Activated CD4-positive, alpha-beta T cell treated with anti-CD3 and anti-CD28 coated beads, Interleukin-2, amount 50 U/mL, for 1 hour (primary cell): Measurements from ENCODE around the gene NELL2.

Source experiments
- DNase-seq: peaks from one replicate; pipeline ENCODE4 v3.0.0-alpha.2; 2020

NELL2 gene

GRCh38 chr12:44603701-44604100 is 272.4 kb downstream of the NELL2 start:
- DNase-seq, result no peak

GRCh38 chr12:44592626-44593025 is 283.5 kb downstream of the NELL2 start:
- no peak for DNase-seq

DNA sequence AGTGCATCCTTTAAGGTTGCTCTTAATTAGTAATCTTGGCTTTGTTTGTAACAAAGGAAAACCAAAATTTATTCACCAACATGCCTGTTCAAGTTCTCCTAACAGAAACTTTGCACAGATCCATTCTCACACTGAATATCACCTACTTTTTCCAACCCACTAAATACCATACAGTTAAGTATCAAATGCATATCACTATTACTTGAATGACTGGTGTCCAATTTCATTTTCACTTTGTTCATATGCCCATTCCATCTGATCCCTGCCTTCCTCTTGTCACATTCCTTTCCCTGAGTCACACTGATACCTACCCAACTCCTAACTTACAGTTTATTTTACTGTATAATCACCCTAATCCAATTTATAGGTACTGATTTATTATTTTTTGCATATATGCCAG is 286.4 kb downstream of the NELL2 start:
- no peak for DNase-seq

- no peak for DNase-seq
Observed at GRCh38 chr12:44588651-44589050, 287.5 kb downstream of the NELL2 start.

- DNase-seq, result no peak
Observed at GRCh38 chr12:44584625-44585024, 291.5 kb downstream of the NELL2 start.

- no peak for DNase-seq
Observed at GRCh38 chr12:44582521-44582920, 293.6 kb downstream of the NELL2 start.

DNA sequence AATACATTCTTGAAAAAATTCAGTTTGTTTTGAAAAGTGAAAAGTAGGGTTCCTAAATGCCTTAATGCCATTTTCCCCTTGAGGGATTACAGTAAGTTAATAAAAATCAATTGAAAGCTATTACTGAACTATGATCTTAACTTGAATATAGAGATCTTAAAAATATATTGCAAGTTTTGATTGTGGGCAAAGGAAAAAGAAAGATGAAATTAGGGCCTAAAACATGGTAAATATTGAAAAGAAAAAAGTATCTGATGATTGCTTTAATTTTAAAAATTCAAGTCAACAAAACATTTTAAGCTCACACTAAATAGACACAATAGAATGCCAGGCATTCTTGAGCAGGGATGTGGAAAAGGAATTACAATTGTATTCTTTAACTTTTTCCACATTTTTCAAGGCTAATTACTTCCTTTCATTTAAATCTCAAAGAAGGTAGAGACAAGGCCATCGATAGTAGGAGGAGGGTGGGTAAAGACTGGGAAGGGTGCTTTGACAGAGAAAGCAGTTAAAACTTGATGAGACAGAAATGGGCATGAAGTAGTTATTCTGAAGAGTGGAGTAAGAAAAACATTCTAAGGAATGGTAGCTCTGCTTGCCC is 294.4 kb downstream of the NELL2 start:
- DNase-seq, result no peak

- no peak for DNase-seq
Observed at GRCh38 chr12:44574586-44574985, 301.5 kb downstream of the NELL2 start.

DNA sequence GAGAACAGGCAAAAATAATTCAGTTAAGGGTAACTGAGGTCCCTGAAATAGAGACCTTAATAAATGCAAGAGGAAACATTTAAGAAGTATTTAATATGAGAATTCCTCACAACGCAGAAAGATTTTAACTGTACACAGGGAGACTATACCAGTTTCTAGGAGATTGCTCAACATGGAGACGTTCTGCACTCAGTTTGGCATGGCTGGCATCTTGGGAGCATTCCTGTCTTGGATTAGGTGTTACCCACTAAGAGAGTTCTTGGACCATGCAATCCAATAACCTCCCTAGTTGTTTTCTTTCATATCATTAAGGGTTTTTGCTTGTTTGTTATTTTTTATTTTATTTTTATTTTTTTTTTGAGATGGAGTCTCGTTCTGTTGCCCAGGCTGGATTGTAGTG is 302.4 kb downstream of the NELL2 start:
- DNase-seq, result no peak

DNA sequence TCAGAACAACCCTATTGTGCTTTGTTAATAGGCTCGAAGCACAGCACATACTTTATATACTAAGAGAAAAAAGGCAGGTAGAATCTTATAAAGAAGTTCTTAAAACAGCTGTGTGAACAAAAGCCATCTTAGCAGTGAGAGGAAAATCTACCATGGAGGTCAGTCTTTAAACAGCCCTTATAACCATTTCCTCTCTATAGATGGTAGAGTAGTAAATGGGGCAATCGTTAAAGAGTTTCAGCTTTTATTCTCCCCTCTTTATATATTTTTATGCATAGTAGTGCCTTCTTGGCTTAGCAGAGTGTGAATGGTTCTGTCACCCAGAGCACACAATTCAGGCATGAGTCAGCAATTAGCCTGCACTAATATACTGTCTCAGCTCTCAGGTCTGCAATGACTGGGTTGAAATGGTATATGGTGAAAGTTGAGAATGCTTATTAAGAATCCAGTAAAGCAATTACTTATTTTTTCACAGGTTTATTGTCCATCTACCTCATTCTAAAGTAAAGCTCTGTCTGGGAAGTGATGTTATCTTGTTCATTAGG is 305.0 kb downstream of the NELL2 start:
- DNase-seq, result no peak

DNA sequence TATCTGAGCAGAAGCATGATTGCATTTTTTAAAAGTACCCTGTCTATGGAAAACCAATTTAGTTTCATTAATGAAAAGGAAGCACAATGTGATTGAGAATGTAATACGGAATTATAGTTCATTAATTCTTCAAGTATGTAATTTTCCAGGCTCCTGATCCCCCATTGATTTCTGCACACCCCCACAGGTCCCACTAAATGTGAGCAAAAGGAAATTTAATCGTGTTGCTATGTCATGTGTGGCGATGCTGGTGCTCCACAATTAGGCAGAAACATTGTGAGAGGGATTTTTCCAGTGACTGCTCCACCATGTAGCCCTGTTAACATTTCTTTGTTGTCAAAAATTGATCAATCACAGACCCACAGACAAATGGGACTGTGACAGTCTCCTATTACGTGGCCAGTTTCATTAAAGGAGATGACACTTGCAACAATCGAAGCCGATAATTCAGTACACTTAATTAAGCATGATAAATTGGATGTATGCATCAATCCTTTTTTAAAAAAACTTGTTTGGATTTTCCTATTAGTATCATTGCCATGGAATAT is 306.0 kb downstream of the NELL2 start:
- DNase-seq, result no peak

- no peak for DNase-seq
Observed at GRCh38 chr12:44565163-44565562, 311.0 kb downstream of the NELL2 start.

GRCh38 chr12:44563486-44563885 is 312.6 kb downstream of the NELL2 start:
- DNase-seq, result no peak

GRCh38 chr12:44558340-44559100 is 317.6 kb downstream of the NELL2 start:
- DNase-seq, result no peak

- DNase-seq, result no peak
Observed at GRCh38 chr12:44555454-44555853, 320.7 kb downstream of the NELL2 start.

DNA sequence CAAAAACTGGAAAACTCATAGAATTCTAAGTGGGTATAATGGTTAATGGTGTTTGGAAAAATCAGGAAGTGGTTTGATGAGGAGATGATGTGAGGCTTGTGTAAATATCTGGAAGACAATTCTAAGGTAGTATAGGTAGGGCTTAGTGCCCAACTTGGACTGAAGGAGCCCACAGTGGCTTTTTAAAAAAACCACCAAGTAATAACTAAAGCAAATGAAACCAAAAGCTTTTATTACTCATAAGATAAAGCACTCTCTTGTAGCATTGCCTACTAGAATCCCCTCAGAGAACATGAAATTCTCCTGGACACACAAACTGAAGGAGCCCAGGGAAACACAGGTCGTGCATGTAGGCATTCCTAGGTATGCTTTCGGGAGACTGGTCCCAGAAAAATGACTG is 324.5 kb downstream of the NELL2 start:
- no peak for DNase-seq

DNA sequence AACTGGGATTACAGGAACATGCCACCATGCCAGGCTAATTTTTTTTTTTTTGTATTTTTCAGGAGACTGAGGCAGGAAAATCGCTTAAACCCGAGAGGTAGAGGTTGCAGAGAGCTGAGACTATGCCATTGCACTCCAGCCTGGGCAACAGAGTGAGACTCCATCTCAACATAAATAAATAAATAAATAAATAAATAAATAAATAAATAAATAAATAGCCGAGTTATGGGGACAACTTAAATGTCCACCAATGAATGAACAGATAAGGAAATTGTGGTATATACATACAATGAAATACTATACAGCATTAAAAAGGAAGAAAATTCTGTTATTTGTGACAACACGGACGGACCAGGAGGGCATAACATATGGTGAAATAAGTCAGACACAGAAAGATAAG is 325.7 kb downstream of the NELL2 start:
- DNase-seq, result no peak

DNA sequence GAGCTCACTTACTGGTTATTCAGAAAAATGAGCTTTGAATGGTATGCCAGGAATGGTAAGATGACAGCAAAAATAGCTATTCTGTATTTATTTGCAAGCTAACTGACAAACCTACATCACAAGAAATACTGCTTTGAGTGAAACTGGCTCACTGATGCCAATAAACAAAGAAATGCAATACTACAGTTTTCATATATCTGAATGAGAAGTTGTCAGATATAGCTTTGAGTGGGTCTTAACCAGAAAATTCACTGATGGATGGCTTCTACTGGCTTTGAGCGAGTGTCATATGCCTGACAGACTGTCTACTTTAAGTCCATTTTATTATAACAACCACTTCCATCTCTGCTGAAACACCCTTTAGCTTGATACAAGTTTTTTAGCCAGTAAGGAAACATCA is 330.1 kb downstream of the NELL2 start:
- DNase-seq, result no peak

- DNase-seq, result no peak
Observed at GRCh38 chr12:44544018-44544417, 332.1 kb downstream of the NELL2 start.

GRCh38 chr12:44542716-44543115 is 333.4 kb downstream of the NELL2 start:
- DNase-seq, result no peak

- no peak for DNase-seq
Observed at GRCh38 chr12:44537354-44537753, 338.8 kb downstream of the NELL2 start.

- no peak for DNase-seq
Observed at GRCh38 chr12:44532940-44533339, 343.2 kb downstream of the NELL2 start.

- DNase-seq, result no peak
Observed at GRCh38 chr12:44531320-44531971, 344.7 kb downstream of the NELL2 start.
